GM12878 (cell line): ENCODE data around the gene BIRC6. TPM values are rescaled to one million over a fixed set of nuclear protein-coding genes. Genes with fewer than 3 reads are reported as not detected.

Source experiments
- ATAC-seq: fragments of 200-7000 bp; cut with Tn5 transposase; 3 replicates; pipeline ENCODE4 v1.9.1; 2020; ENCODE audit warnings: mild to moderate bottlenecking, moderate library complexity
- BruUV-seq: library from RNA; stranded (reverse); fragments of 400-500 nt; replicated peaks from 2 replicates; lab custom pipeline; 2021; lab: Mats Ljungman, UMichigan
- CTCF ChIA-PET: fragments of 300-600 bp; sonication (Branson Sonifier 250); formaldehyde crosslinking; extraction: SDS; loops from one replicate; lab custom pipeline; 2021; ENCODE audit warnings: inconsistent platforms; lab: Yijun Ruan, JAX
- POLR2A ChIA-PET: fragments of 350-600 bp; formaldehyde crosslinking; extraction: SDS; loops from one replicate; lab custom pipeline; 2021; ENCODE audit warnings: inconsistent platforms; lab: Charles Lee
- RAD21 ChIA-PET: fragments of 300-600 bp; sonication (Branson Sonifier 250); formaldehyde crosslinking; loops from one replicate; lab custom pipeline; 2023; ENCODE audit warnings: antibody characterized with exemption; ENCODE audit not compliant: unreplicated experiment; lab: Charles Lee
- SMC1A ChIA-PET: fragments of 300-600 bp; sonication (Branson Sonifier 250); formaldehyde crosslinking; loops from one replicate; lab custom pipeline; 2023; ENCODE audit not compliant: unreplicated experiment, uncharacterized antibody; lab: Charles Lee
- DNase-seq: peaks from one replicate; pipeline ENCODE4 v3.0.0-alpha.2; 2011; ENCODE audit warnings: low read depth, low spot score
- FAIRE-seq: peaks from 3 replicates; lab custom pipeline; 2011; peaks lifted over from hg19 to GRCh38; lab: Jason Lieb, UNC
- H2AFZ ChIP-seq: 2 replicates; pipeline ENCODE4 v1.6.0; 2011; ENCODE audit warnings: low read depth, low read length, control low read depth; ENCODE audit not compliant: control insufficient read depth
- H3K27ac ChIP-seq: 2 replicates; pipeline ENCODE4 v1.5.1; 2011; ENCODE audit warnings: control low read depth; ENCODE audit not compliant: control insufficient read depth, insufficient read depth
- H3K27me3 ChIP-seq, 2 experiments: replicated peaks in 1 of 2; 2 replicates each; pipeline versions ENCODE4 v1.6.0 to v1.6.1; 2011; ENCODE audit warnings: low read length in 1 of 2; ENCODE audit not compliant: control insufficient read depth in 2 of 2, insufficient read depth in 2 of 2
- H3K36me3 ChIP-seq, 2 experiments: 2 replicates each; pipeline ENCODE4 v1.5.1; 2011; ENCODE audit warnings: low read length in 1 of 2; ENCODE audit not compliant: control insufficient read depth in 2 of 2, insufficient read depth in 2 of 2
- H3K4me1 ChIP-seq: 2 replicates; pipeline ENCODE4 v1.6.1; 2011; ENCODE audit warnings: mild to moderate bottlenecking, low read length, moderate library complexity, mixed read lengths; ENCODE audit not compliant: control insufficient read depth, insufficient read depth
- H3K4me2 ChIP-seq: 2 replicates; pipeline ENCODE4 v1.6.0; 2011; ENCODE audit warnings: control low read depth; ENCODE audit not compliant: control insufficient read depth, insufficient read depth
- H3K4me3 ChIP-seq: fragments of 200-600 bp; sonication (generic); 2 replicates; pipeline ENCODE4 v1.5.1; 2016
- H3K79me2 ChIP-seq: 2 replicates; pipeline ENCODE4 v1.6.0; 2011; ENCODE audit warnings: low read length; ENCODE audit not compliant: control insufficient read depth, insufficient read depth
- H3K9ac ChIP-seq: 2 replicates; pipeline ENCODE4 v1.8.0; 2011; ENCODE audit warnings: low read length, control low read depth, mixed read lengths; ENCODE audit not compliant: control insufficient read depth, insufficient read depth
- H3K9me3 ChIP-seq: replicated peaks from 3 replicates; pipeline ENCODE4 v1.5.1; 2011; ENCODE audit warnings: mild to moderate bottlenecking, low read length; ENCODE audit not compliant: control insufficient read depth, insufficient read depth
- H4K20me1 ChIP-seq: 2 replicates; pipeline ENCODE4 v1.6.0; 2011; ENCODE audit not compliant: control insufficient read depth, insufficient read depth
- HSF1 ChIP-seq: fragments of 150-350 bp; IDR thresholded peaks from 2 replicates; pipeline ENCODE4 v1.6.1; 2014; ENCODE audit warnings: mild to moderate bottlenecking, low read depth, low read length
- IRF3 ChIP-seq: fragments of 450-650 bp; IDR thresholded peaks from 2 replicates; pipeline ENCODE4 v1.6.1; 2014; ENCODE audit warnings: mild to moderate bottlenecking
- RELA ChIP-seq: fragments of 450-650 bp; IDR thresholded peaks from 2 replicates; pipeline ENCODE4 v1.8.0; 2014; ENCODE audit warnings: borderline replicate concordance; ENCODE audit not compliant: partially characterized antibody
- ZZZ3 ChIP-seq: IDR thresholded peaks from 2 replicates; pipeline ENCODE4 v1.6.1; 2011; ENCODE audit warnings: low read depth; ENCODE audit not compliant: control insufficient read depth, insufficient read length
- in situ Hi-C: fragments of 300-500 bp; cut with MboI; formaldehyde crosslinking; loops from 9 replicates; pipeline ENCODE4 v1.14.3; 2018; ENCODE audit warnings: mixed read lengths
- intact Hi-C: fragments of 100-400 bp; cut with micrococcal nuclease; formaldehyde crosslinking; loops from one replicate; pipeline ENCODE4 v1.14.2; 2022; ENCODE audit not compliant: unreplicated experiment
- polyA plus RNA-seq, 11 experiments: library from polyadenylated mRNA; depleted of rRNA in 4 of 11; unstranded in 6 of 11; stranded (reverse) in 5 of 11; fragments of >200 nt; fragmentation: Nextera tagmentation in 4 of 11; fragmentation: Illumina TruSeq in 1 of 11; extraction: Ambion mirVana in 4 of 11; extraction: Trizol in 1 of 11; gene quantifications; 1 replicate in 1 of 11; 2 replicates in 10 of 11; pipeline versions ENCODE4 v1.2.1 to v1.2.3, GENCODE V29; 2011 to 2016; ENCODE audit warnings: inconsistent platforms in 2 of 11, missing spikeins in 2 of 11, low read depth in 1 of 11
- total RNA-seq, 4 experiments: library from RNA; depleted of rRNA in 3 of 4; stranded (reverse); fragments of >200 nt in 3 of 4; fragmentation: Illumina TruSeq in 1 of 4; extraction: Trizol in 1 of 4; gene quantifications; 2 replicates each; pipeline versions ENCODE4 v1.2.1 to v1.2.3, GENCODE V29; 2013 to 2021

The BIRC6 gene
- total and polyA plus RNA-seq, 10 of the 15 experiments (the other 5 are each of a cell fraction or from before 2014, with no cell fraction given), result 18.8 to 118 (median 55.0) TPM

- ChIA-PET CTCF (no interaction called here), POLR2A (no interaction called here), RAD21 (no interaction called here)
- in situ Hi-C loops (no loop called here), intact Hi-C loops (no loop called here)
- H3K9ac ChIP-seq, result no peak overlapping the region
- no peak overlapping the region for H3K4me2 ChIP-seq
- no peak overlapping the region for H2AFZ ChIP-seq
- H3K4me1 ChIP-seq, result no peaks in the 10 kb centered on the region
- no peaks in the 10 kb centered on the region for H3K79me2 ChIP-seq
- no peaks in the 10 kb centered on the region for H4K20me1 ChIP-seq
- H3K27ac ChIP-seq, result no peak overlapping the region
- TF ChIP-seq RELA (no peak), IRF3 (no peak), ZZZ3 (no peak), HSF1 (no peak)
- TF ChIP-seq, all 136 proteins: peak for 0
- ATAC-seq (peak; percentile 30; the same call in 2 of the 3 replicates), FAIRE-seq (peak; percentile 57), DNase-seq (no peak)
- H3K9me3 ChIP-seq, result no peaks in the 10 kb centered on the region
- peaks cover 0 to 6% of the 10 kb centered on the region in 2 experiments; a peak in 3 of 4 replicates for H3K36me3 ChIP-seq
- H3K4me3 ChIP-seq, result no peak overlapping the region
- no peaks in the 10 kb centered on the region for H3K27me3 ChIP-seq
- BruUV-seq, result no TSS peak
- SMC1A ChIA-PET, result no interaction called here
These were observed 94.0 kb downstream of the BIRC6 start for GRCh38 chr2:32450851-32451250.
